OCI-LY7 (cell line): Measurements from ENCODE around the gene COL4A4. TPM values are rescaled to one million over a fixed set of nuclear protein-coding genes. Genes with fewer than 3 reads are reported as not detected.

Experiments
- BruUV-seq: library from RNA; stranded (reverse); fragments of 400-500 nt; replicated peaks from 2 replicates; lab custom pipeline; 2021; lab: Mats Ljungman, UMichigan
- CTCF ChIA-PET: fragments of 300-600 bp; sonication (Branson Sonifier 250); formaldehyde crosslinking; loops from one replicate; lab custom pipeline; 2022; ENCODE audit warnings: antibody characterized with exemption; ENCODE audit not compliant: unreplicated experiment; lab: Charles Lee
- POLR2A ChIA-PET: fragments of 300-600 bp; sonication (Branson Sonifier 250); formaldehyde crosslinking; loops from one replicate; lab custom pipeline; 2022; ENCODE audit warnings: antibody characterized with exemption; lab: Charles Lee
- DNase-seq: peaks from one replicate; pipeline ENCODE4 v3.0.0-alpha.2; 2015; ENCODE audit warnings: low spot score
- H2AFZ ChIP-seq: fragments of 200-600 bp; sonication (generic), shearing (Covaris generic); 2 replicates; pipeline ENCODE4 v1.6.1; 2014; ENCODE audit warnings: mild to moderate bottlenecking, antibody characterized with exemption, low read length, moderate library complexity
- H3K27ac ChIP-seq: fragments of 200-600 bp; sonication (generic); 2 replicates; pipeline ENCODE4 v1.5.1; 2014; ENCODE audit warnings: mixed run types, low read depth, mild to moderate bottlenecking, moderate library complexity, low read length, inconsistent platforms; ENCODE audit not compliant: poor library complexity, severe bottlenecking
- H3K36me3 ChIP-seq: fragments of 200-600 bp; sonication (generic); 2 replicates; pipeline ENCODE4 v1.6.1; 2014; ENCODE audit warnings: mild to moderate bottlenecking, antibody characterized with exemption, low read length, moderate library complexity, mixed read lengths; ENCODE audit not compliant: insufficient read depth
- H3K4me1 ChIP-seq: fragments of 200-600 bp; sonication (generic); 2 replicates; pipeline ENCODE4 v1.5.1; 2014; ENCODE audit warnings: mild to moderate bottlenecking, low read length; ENCODE audit not compliant: insufficient read depth, poor library complexity, severe bottlenecking
- H3K4me2 ChIP-seq: fragments of 200-600 bp; sonication (generic); 2 replicates; pipeline ENCODE4 v1.6.1; 2014; ENCODE audit warnings: mild to moderate bottlenecking, low read length
- H3K4me3 ChIP-seq: fragments of 200-600 bp; sonication (generic); 2 replicates; pipeline ENCODE4 v1.5.1; 2014; ENCODE audit warnings: mild to moderate bottlenecking, low read depth, low read length; ENCODE audit not compliant: poor library complexity, severe bottlenecking
- H3K79me2 ChIP-seq: fragments of 200-600 bp; sonication (generic); 2 replicates; pipeline ENCODE4 v1.6.1; 2016; ENCODE audit warnings: low read depth, mild to moderate bottlenecking, low read length, moderate library complexity, mixed read lengths; ENCODE audit not compliant: insufficient read depth
- H3K9me2 ChIP-seq: fragments of 200-600 bp; sonication (generic); 2 replicates; pipeline ENCODE4 v1.6.1; 2016; ENCODE audit warnings: mild to moderate bottlenecking, low read length, mixed read lengths; ENCODE audit not compliant: insufficient read depth
- H3K9me3 ChIP-seq: fragments of 200-600 bp; sonication (generic); 2 replicates; pipeline ENCODE4 v1.6.1; 2014; ENCODE audit warnings: mild to moderate bottlenecking, mixed run types, low read length, mixed read lengths
- H4K20me1 ChIP-seq: fragments of 200-600 bp; sonication (generic); 2 replicates; pipeline ENCODE4 v1.6.1; 2014; ENCODE audit warnings: mild to moderate bottlenecking, antibody characterized with exemption, low read length, moderate library complexity, mixed read lengths; ENCODE audit not compliant: insufficient read depth
- EZH2phosphoT487 ChIP-seq: fragments of 200-600 bp; sonication (generic); IDR thresholded peaks from 2 replicates; pipeline ENCODE4 v1.6.1; 2018; ENCODE audit warnings: low read depth, borderline replicate concordance, mild to moderate bottlenecking, mixed run types, antibody characterized with exemption, low read length, moderate library complexity, mixed read lengths
- intact Hi-C: fragments of 100-400 bp; cut with micrococcal nuclease; formaldehyde crosslinking; loops from one replicate; pipeline ENCODE4 v1.10.0; 2022; ENCODE audit not compliant: unreplicated experiment
- total RNA-seq, 2 experiments: library from RNA; depleted of rRNA in 1 of 2; stranded (reverse); fragments of >200 nt in 1 of 2; shearing (Covaris generic) in 1 of 2; gene quantifications; 2 replicates each; pipeline ENCODE4 v1.2.3, GENCODE V29; 2014 to 2022
- TF ChIP-seq, protein P1 (sequence below): fragments of 200-600 bp; sonication (generic); conservative IDR thresholded peaks from 2 replicates; pipeline ENCODE4 v1.5.1; 2014; ENCODE audit warnings: mild to moderate bottlenecking, antibody characterized with exemption, low read length, moderate library complexity, mixed read lengths

The COL4A4 gene
- total RNA-seq, 2 experiments from 2014 or later = 0.16 to 7.0 TPM

DNA sequence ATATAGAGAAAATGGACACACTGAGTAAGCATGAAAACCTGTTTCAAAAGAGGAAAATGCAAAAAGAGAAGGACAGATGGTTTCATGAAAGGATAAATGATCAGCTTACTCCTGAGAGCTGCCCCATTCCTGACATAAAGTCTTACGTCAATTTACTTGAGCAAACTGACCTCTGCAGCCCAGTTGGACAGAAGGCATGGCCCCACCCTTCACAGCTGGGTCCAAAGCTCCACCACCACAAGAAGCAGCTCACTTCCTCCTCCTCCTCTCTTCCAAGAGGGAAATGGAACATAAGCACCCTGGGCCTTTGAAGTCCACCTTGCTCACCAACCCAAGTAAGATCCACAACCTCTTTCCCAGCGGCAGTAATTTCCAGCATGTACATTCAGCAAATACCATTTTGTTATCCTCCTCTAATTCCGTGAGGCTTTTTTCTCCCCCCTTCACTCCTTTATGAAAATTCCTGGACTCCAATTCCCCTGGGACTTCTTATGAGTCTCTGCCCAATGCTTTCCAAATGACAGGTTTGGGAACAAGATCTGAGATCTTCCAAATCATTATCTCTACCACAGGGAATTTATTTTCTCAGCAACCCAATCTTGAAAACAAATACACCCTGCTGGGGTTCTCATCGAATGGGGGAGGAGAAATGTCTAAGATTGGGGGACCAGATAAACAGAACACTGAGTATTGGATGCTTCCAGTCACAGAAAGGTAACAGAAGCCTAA, 10.1 kb downstream of the COL4A4 start:
- intact Hi-C loops = no loop called here
- Histone ChIP-seq H3K9me3 (no peaks in the 10 kb centered on the region), H2AFZ (no peak overlapping the region), H3K4me2 (no peak overlapping the region), H3K36me3 (no peaks in the 10 kb centered on the region), H3K4me1 (no peaks in the 10 kb centered on the region), H4K20me1 (no peaks in the 10 kb centered on the region), H3K4me3 (no peak overlapping the region), H3K9me2 (no peaks in the 10 kb centered on the region), H3K27ac (no peak overlapping the region), H3K79me2 (no peaks in the 10 kb centered on the region)
- ChIA-PET POLR2A (interaction anchor here (1.0 kb wide), 1 partner anchor 10 kb away, joined by 3 read pairs; no protein-coding TSS in a partner anchor), CTCF (no interaction called here)
- no peak for TF ChIP-seq EZH2phosphoT487
- TF ChIP-seq, protein P1, sequence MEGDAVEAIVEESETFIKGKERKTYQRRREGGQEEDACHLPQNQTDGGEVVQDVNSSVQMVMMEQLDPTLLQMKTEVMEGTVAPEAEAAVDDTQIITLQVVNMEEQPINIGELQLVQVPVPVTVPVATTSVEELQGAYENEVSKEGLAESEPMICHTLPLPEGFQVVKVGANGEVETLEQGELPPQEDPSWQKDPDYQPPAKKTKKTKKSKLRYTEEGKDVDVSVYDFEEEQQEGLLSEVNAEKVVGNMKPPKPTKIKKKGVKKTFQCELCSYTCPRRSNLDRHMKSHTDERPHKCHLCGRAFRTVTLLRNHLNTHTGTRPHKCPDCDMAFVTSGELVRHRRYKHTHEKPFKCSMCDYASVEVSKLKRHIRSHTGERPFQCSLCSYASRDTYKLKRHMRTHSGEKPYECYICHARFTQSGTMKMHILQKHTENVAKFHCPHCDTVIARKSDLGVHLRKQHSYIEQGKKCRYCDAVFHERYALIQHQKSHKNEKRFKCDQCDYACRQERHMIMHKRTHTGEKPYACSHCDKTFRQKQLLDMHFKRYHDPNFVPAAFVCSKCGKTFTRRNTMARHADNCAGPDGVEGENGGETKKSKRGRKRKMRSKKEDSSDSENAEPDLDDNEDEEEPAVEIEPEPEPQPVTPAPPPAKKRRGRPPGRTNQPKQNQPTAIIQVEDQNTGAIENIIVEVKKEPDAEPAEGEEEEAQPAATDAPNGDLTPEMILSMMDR = no peak
- DNase-seq = no peak
- no TSS peak for BruUV-seq

DNA sequence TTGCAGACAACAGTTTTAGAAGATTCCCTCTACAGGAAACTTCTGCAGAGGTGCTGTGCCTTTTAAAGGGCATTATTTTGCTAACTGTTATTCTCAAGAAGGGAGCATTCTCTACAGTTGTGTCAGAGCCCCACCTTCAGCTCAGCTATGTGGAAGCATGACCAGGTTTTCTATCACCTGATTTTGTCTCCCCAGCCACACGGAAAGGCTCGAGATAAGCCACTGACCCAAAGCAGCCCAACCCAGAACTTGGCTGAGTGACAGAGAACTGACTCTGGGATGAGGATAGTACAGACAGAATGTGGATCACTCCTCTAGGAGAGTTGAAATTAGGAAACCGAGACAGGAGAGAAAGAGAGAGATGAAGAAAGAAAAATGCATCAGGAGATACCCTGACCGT, 10.7 kb downstream of the COL4A4 start:
- POLR2A ChIA-PET = no interaction called here
- no peak for DNase-seq
- Histone ChIP-seq H3K27ac (no peak overlapping the region), H3K4me3 (no peak overlapping the region), H3K36me3 (no peaks in the 10 kb centered on the region), H4K20me1 (no peaks in the 10 kb centered on the region), H2AFZ (no peak overlapping the region), H3K9me2 (no peaks in the 10 kb centered on the region), H3K9me3 (no peaks in the 10 kb centered on the region), H3K4me2 (no peak overlapping the region), H3K79me2 (no peaks in the 10 kb centered on the region), H3K4me1 (no peaks in the 10 kb centered on the region)
- CTCF ChIA-PET = no interaction called here
- intact Hi-C loops = no loop called here
- TF ChIP-seq, protein P1 = no peak
- no peak for TF ChIP-seq EZH2phosphoT487
- BruUV-seq = no TSS peak

DNA sequence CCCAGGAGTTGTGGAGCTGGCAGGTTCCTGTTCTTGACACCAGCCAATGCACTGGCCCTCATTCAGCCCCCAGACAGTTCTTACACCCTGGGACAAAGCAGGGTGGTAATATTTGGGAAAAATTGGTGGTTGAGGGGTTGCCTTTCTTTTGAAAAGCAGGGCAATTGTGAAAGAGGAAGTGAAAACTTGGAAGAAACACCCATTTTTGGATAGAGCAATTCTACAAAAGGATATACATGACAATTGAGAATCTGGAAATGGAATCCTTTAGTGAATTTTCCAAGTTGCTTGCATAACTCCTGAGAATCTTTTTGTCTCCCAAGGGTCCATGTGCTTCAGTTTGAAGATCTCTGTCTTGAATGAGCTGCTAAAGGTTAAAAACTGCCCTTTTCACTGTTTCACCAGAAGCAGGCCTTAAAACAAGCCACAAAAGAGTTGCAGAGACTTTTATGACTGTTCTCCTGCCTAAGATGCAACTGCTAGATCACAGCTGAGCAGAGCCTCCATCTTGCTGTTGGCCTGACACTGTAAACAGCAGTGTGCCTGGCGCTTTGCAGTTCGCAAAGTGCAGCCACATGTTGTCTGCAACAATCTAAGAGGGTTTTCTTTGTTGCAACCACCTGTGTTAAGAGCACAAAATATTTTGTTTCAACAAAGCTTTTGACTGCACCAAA, 11.8 kb downstream of the COL4A4 start:
- Histone ChIP-seq H3K4me1 (no peaks in the 10 kb centered on the region), H3K27ac (no peak overlapping the region), H3K9me2 (no peaks in the 10 kb centered on the region), H3K36me3 (no peaks in the 10 kb centered on the region), H3K4me2 (no peak overlapping the region), H4K20me1 (no peaks in the 10 kb centered on the region), H2AFZ (no peak overlapping the region), H3K79me2 (no peaks in the 10 kb centered on the region), H3K9me3 (no peaks in the 10 kb centered on the region), H3K4me3 (no peak overlapping the region)
- POLR2A ChIA-PET = no interaction called here
- CTCF ChIA-PET = no interaction called here
- BruUV-seq = no TSS peak
- TF ChIP-seq, protein P1 = no peak
- TF ChIP-seq EZH2phosphoT487 = no peak
- DNase-seq = no peak
- intact Hi-C loops = no loop called here
